Right ventricle myocardium superior (tissue), 1 donor: Measurements from ENCODE around the gene GOLM1. TPM values are rescaled to one million over a fixed set of nuclear protein-coding genes. Genes with fewer than 3 reads are reported as not detected.

Experiments used
- ATAC-seq: fragments of 200-7000 bp; cut with Tn5 transposase; one replicate; pipeline ENCODE4 v1.9.1; 2020; ENCODE audit warnings: mild to moderate bottlenecking; ENCODE audit not compliant: poor library complexity
- DNase-seq: peaks from one replicate; pipeline ENCODE4 v3.0.0-alpha.2; 2020
- intact Hi-C: fragments of 100-400 bp; cut with DNase I; formaldehyde crosslinking; loops from one replicate; pipeline ENCODE4 v1.11.2; 2022
- total RNA-seq: library from RNA; stranded (reverse); fragmentation: NEBNext Ultra II Directional; extraction: Animal tissue kit (Norgen Biotek cat#: 25700); gene quantifications from one replicate; pipeline ENCODE4 v1.2.1, GENCODE V29; 2021
- donor health status: DM: no; HTN: yes; CAD: no; lungs with severe emphysema.

Gene GOLM1
- total RNA-seq, 1 donor from 2014 or later, result 3.7 TPM

GRCh38 chr9:86021166-86021565 is 78.2 kb downstream of the GOLM1 start:
- intact Hi-C loops, result no loop called here
- ATAC-seq, result no peak
- no peak for DNase-seq

GRCh38 chr9:86020731-86021130 is 78.6 kb downstream of the GOLM1 start:
- ATAC-seq (no peak), DNase-seq (no peak)
- intact Hi-C loops, result no loop called here

- DNase-seq (no peak), ATAC-seq (no peak)
- intact Hi-C loops, result no loop called here
These were observed 90.2 kb downstream of the GOLM1 start for GRCh38 chr9:86009133-86009532.

- intact Hi-C loops, result no loop called here
- ATAC-seq, result no peak
- DNase-seq, result no peak
These were observed 94.0 kb downstream of the GOLM1 start for GRCh38 chr9:86005253-86005775.

- DNase-seq (no peak), ATAC-seq (no peak)
- intact Hi-C loops, result no loop called here
These were observed 103.8 kb downstream of the GOLM1 start for GRCh38 chr9:85995599-85995998.

- intact Hi-C loops, result no loop called here
- DNase-seq, result no peak
- no peak for ATAC-seq
These were observed 104.3 kb downstream of the GOLM1 start for GRCh38 chr9:85995097-85995496.

- intact Hi-C loops, result no loop called here
- ATAC-seq (no peak), DNase-seq (no peak)
These were observed 105.2 kb downstream of the GOLM1 start for GRCh38 chr9:85994191-85994590.

GRCh38 chr9:85987236-85987635 is 112.1 kb downstream of the GOLM1 start:
- DNase-seq, result no peak
- ATAC-seq, result no peak
- intact Hi-C loops, result no loop called here

GRCh38 chr9:85984457-85984856 is 114.9 kb downstream of the GOLM1 start:
- no peak for ATAC-seq
- intact Hi-C loops, result no loop called here
- DNase-seq, result no peak

GRCh38 chr9:85981369-85981768 is 118.0 kb downstream of the GOLM1 start:
- DNase-seq (no peak), ATAC-seq (no peak)
- intact Hi-C loops, result no loop called here

GRCh38 chr9:85978496-85978895 is 120.9 kb downstream of the GOLM1 start:
- intact Hi-C loops, result no loop called here
- ATAC-seq (no peak), DNase-seq (no peak)

Other genes starting within 250 kb of the GOLM1 start
- gene NAA35, start 158.4 kb downstream of the GOLM1 start, total RNA-seq, result 15.5 TPM
- 0.22 TPM for gene C9orf153, start 160.1 kb upstream of the GOLM1 start, total RNA-seq
- 72.5 TPM for gene ISCA1, start 183.0 kb upstream of the GOLM1 start, total RNA-seq